ENCODE data around the gene PPP2R5C.

Gene PPP2R5C

GRCh38 chr14:101790232-101790631, 28.7 kb downstream of the PPP2R5C start:
- H3K79me1 ChIP-seq (replicated peaks; ENCODE audit: low read length, poor library complexity, severe bottlenecking), result peaks cover 7% of the 10 kb centered on the region
- H3K23ac ChIP-seq (ENCODE audit: low read length in 2 of 2), result no peak overlapping the region
- H3K9me3 ChIP-seq (ENCODE audit: control insufficient read depth, low read length), result no peaks in the 10 kb centered on the region
- no peak overlapping the region for H3K9ac ChIP-seq (ENCODE audit: low read length)
- no peak overlapping the region for H2BK5ac ChIP-seq (ENCODE audit: low read depth, low read length, poor library complexity, severe bottlenecking)
- H3K36me3 ChIP-seq (ENCODE audit: control insufficient read depth in 1 of 2, insufficient read depth in 2 of 2, low read depth in 1 of 2, low read length in 2 of 2), result no peaks in the 10 kb centered on the region
- peaks cover 2% of the 10 kb centered on the region for H3K4me1 ChIP-seq (ENCODE audit: control insufficient read depth, insufficient read depth, low read depth, low read length)
- H3K18ac ChIP-seq (ENCODE audit: low read depth in 1 of 2, low read length in 2 of 2), result no peak overlapping the region
- no peak overlapping the region for H3K4ac ChIP-seq (ENCODE audit: low read depth in 1 of 2, low read length in 2 of 2)
- H2BK120ac ChIP-seq (ENCODE audit: low read depth, low read length), result no peak overlapping the region
- H3K4me3 ChIP-seq (ENCODE audit: insufficient read depth in 1 of 2, low read depth in 1 of 2, low read length in 2 of 2), result no peak overlapping the region
- H4K8ac ChIP-seq (ENCODE audit: low read length), result no peak overlapping the region
- H2AK5ac ChIP-seq (ENCODE audit: low read length, severe bottlenecking), result no peak overlapping the region
- H3K27ac ChIP-seq (ENCODE audit: low read length, poor library complexity, severe bottlenecking), result no peak overlapping the region
- no peaks in the 10 kb centered on the region for H3K27me3 ChIP-seq (ENCODE audit: control insufficient read depth in 1 of 2, insufficient read depth in 1 of 2, low read length in 2 of 2)
- no peak overlapping the region for H2AFZ ChIP-seq (ENCODE audit: low read depth, low read length)
- H3K4me2 ChIP-seq (ENCODE audit: low read length, poor library complexity, severe bottlenecking), result no peak overlapping the region
- DNase-seq, result no peak
- no peak overlapping the region for H2BK12ac ChIP-seq (ENCODE audit: low read length in 2 of 2)
- no peak overlapping the region for H3K14ac ChIP-seq (ENCODE audit: low read length in 2 of 2)
- no peak overlapping the region for H2BK15ac ChIP-seq (ENCODE audit: low read depth, poor library complexity, severe bottlenecking)
- WGBS, result 93% methylated on average over 7 of the region's 7 CpGs
- no peak overlapping the region for H4K91ac ChIP-seq (ENCODE audit: low read length)

GRCh38 chr14:101791919-101792572, 30.5 kb downstream of the PPP2R5C start:
- H2AFZ ChIP-seq (ENCODE audit: low read depth, low read length), result no peak overlapping the region
- H3K4me3 ChIP-seq (ENCODE audit: insufficient read depth in 1 of 2, low read depth in 1 of 2, low read length in 2 of 2), result peak overlapping the region in 1 of 2 experiments; percentile 76
- peaks cover 0 to 4% of the 10 kb centered on the region in 2 experiments for H3K36me3 ChIP-seq (ENCODE audit: control insufficient read depth in 1 of 2, insufficient read depth in 2 of 2, low read depth in 1 of 2, low read length in 2 of 2)
- 88% methylated on average over 4 of the region's 5 CpGs for WGBS
- H2BK120ac ChIP-seq (ENCODE audit: low read depth, low read length), result no peak overlapping the region
- H3K79me1 ChIP-seq (replicated peaks; ENCODE audit: low read length, poor library complexity, severe bottlenecking), result peaks cover 12% of the 10 kb centered on the region
- H2BK12ac ChIP-seq (ENCODE audit: low read length in 2 of 2), result no peak overlapping the region
- H4K8ac ChIP-seq (ENCODE audit: low read length), result no peak overlapping the region
- H3K27ac ChIP-seq (ENCODE audit: low read length, poor library complexity, severe bottlenecking), result no peak overlapping the region
- no peak overlapping the region for H3K14ac ChIP-seq (ENCODE audit: low read length in 2 of 2)
- no peaks in the 10 kb centered on the region for H3K9me3 ChIP-seq (ENCODE audit: control insufficient read depth, low read length)
- peak overlapping the region; percentile 92 for H3K9ac ChIP-seq (ENCODE audit: low read length)
- H3K4ac ChIP-seq (ENCODE audit: low read depth in 1 of 2, low read length in 2 of 2), result no peak overlapping the region
- H3K27me3 ChIP-seq (ENCODE audit: control insufficient read depth in 1 of 2, insufficient read depth in 1 of 2, low read length in 2 of 2), result no peaks in the 10 kb centered on the region
- H2AK5ac ChIP-seq (ENCODE audit: low read length, severe bottlenecking), result no peak overlapping the region
- H3K4me2 ChIP-seq (ENCODE audit: low read length, poor library complexity, severe bottlenecking), result no peak overlapping the region
- peaks cover 2% of the 10 kb centered on the region for H3K4me1 ChIP-seq (ENCODE audit: control insufficient read depth, insufficient read depth, low read depth, low read length)
- H2BK5ac ChIP-seq (ENCODE audit: low read depth, low read length, poor library complexity, severe bottlenecking), result no peak overlapping the region
- DNase-seq, result peak; percentile 58
- H2BK15ac ChIP-seq (ENCODE audit: low read depth, poor library complexity, severe bottlenecking), result no peak overlapping the region
- no peak overlapping the region for H4K91ac ChIP-seq (ENCODE audit: low read length)
- no peak overlapping the region for H3K23ac ChIP-seq (ENCODE audit: low read length in 2 of 2)
- no peak overlapping the region for H3K18ac ChIP-seq (ENCODE audit: low read depth in 1 of 2, low read length in 2 of 2)

- no peak overlapping the region for H2BK15ac ChIP-seq (ENCODE audit: low read depth, poor library complexity, severe bottlenecking)
- no peak overlapping the region for H2BK5ac ChIP-seq (ENCODE audit: low read depth, low read length, poor library complexity, severe bottlenecking)
- no peak overlapping the region for H3K27ac ChIP-seq (ENCODE audit: low read length, poor library complexity, severe bottlenecking)
- no peak overlapping the region for H3K14ac ChIP-seq (ENCODE audit: low read length in 2 of 2)
- no peak overlapping the region for H2BK120ac ChIP-seq (ENCODE audit: low read depth, low read length)
- no peak overlapping the region for H2AK5ac ChIP-seq (ENCODE audit: low read length, severe bottlenecking)
- peaks cover 12% of the 10 kb centered on the region for H3K79me1 ChIP-seq (replicated peaks; ENCODE audit: low read length, poor library complexity, severe bottlenecking)
- no peak overlapping the region for H3K4me3 ChIP-seq (ENCODE audit: insufficient read depth in 1 of 2, low read depth in 1 of 2, low read length in 2 of 2)
- H3K23ac ChIP-seq (ENCODE audit: low read length in 2 of 2), result no peak overlapping the region
- no peaks in the 10 kb centered on the region for H3K9me3 ChIP-seq (ENCODE audit: control insufficient read depth, low read length)
- no peak overlapping the region for H2BK12ac ChIP-seq (ENCODE audit: low read length in 2 of 2)
- no peak overlapping the region for H3K4ac ChIP-seq (ENCODE audit: low read depth in 1 of 2, low read length in 2 of 2)
- no peak overlapping the region for H4K91ac ChIP-seq (ENCODE audit: low read length)
- H3K27me3 ChIP-seq (ENCODE audit: control insufficient read depth in 1 of 2, insufficient read depth in 1 of 2, low read length in 2 of 2), result no peaks in the 10 kb centered on the region
- no peak overlapping the region for H3K9ac ChIP-seq (ENCODE audit: low read length)
- H3K4me1 ChIP-seq (ENCODE audit: control insufficient read depth, insufficient read depth, low read depth, low read length), result no peaks in the 10 kb centered on the region
- H4K8ac ChIP-seq (ENCODE audit: low read length), result no peak overlapping the region
- WGBS, result 97% methylated on average over 6 of the region's 8 CpGs
- peaks cover 5 to 13% of the 10 kb centered on the region in 2 experiments for H3K36me3 ChIP-seq (ENCODE audit: control insufficient read depth in 1 of 2, insufficient read depth in 2 of 2, low read depth in 1 of 2, low read length in 2 of 2)
- no peak overlapping the region for H3K18ac ChIP-seq (ENCODE audit: low read depth in 1 of 2, low read length in 2 of 2)
- no peak overlapping the region for H2AFZ ChIP-seq (ENCODE audit: low read depth, low read length)
- DNase-seq, result no peak
- no peak overlapping the region for H3K4me2 ChIP-seq (ENCODE audit: low read length, poor library complexity, severe bottlenecking)
Observed at GRCh38 chr14:101796016-101796415, 34.5 kb downstream of the PPP2R5C start.

GRCh38 chr14:101796479-101796878, 35.0 kb downstream of the PPP2R5C start:
- H4K8ac ChIP-seq (ENCODE audit: low read length), result no peak overlapping the region
- no peak for DNase-seq
- H2BK120ac ChIP-seq (ENCODE audit: low read depth, low read length), result no peak overlapping the region

More at GRCh38 chr14:101796479-101796878, 35.0 kb downstream of the PPP2R5C start:
- Histone ChIP-seq H3K27ac (ENCODE audit: low read length, poor library complexity, severe bottlenecking) (no peak overlapping the region), H2AK5ac (ENCODE audit: low read length, severe bottlenecking) (no peak overlapping the region), H3K4me2 (ENCODE audit: low read length, poor library complexity, severe bottlenecking) (no peak overlapping the region), H3K18ac (ENCODE audit: low read depth in 1 of 2, low read length in 2 of 2) (no peak overlapping the region), H2AFZ (ENCODE audit: low read depth, low read length) (no peak overlapping the region), H3K9me3 (ENCODE audit: control insufficient read depth, low read length) (no peaks in the 10 kb centered on the region), H3K9ac (ENCODE audit: low read length) (no peak overlapping the region), H3K23ac (ENCODE audit: low read length in 2 of 2) (no peak overlapping the region), H4K91ac (ENCODE audit: low read length) (no peak overlapping the region), H3K27me3 (ENCODE audit: control insufficient read depth in 1 of 2, insufficient read depth in 1 of 2, low read length in 2 of 2) (no peaks in the 10 kb centered on the region), H2BK12ac (ENCODE audit: low read length in 2 of 2) (no peak overlapping the region), H3K4me3 (ENCODE audit: insufficient read depth in 1 of 2, low read depth in 1 of 2, low read length in 2 of 2) (no peak overlapping the region), H3K14ac (ENCODE audit: low read length in 2 of 2) (no peak overlapping the region), H2BK5ac (ENCODE audit: low read depth, low read length, poor library complexity, severe bottlenecking) (no peak overlapping the region), H3K79me1 (replicated peaks; ENCODE audit: low read length, poor library complexity, severe bottlenecking) (peaks cover 12% of the 10 kb centered on the region), H2BK15ac (ENCODE audit: low read depth, poor library complexity, severe bottlenecking) (no peak overlapping the region), H3K4ac (ENCODE audit: low read depth in 1 of 2, low read length in 2 of 2) (no peak overlapping the region), H3K4me1 (ENCODE audit: control insufficient read depth, insufficient read depth, low read depth, low read length) (no peaks in the 10 kb centered on the region), H3K36me3 (ENCODE audit: control insufficient read depth in 1 of 2, insufficient read depth in 2 of 2, low read depth in 1 of 2, low read length in 2 of 2) (peaks cover 5 to 13% of the 10 kb centered on the region in 2 experiments)
- WGBS, result 92% methylated on average over 10 of the region's 10 CpGs

All from mesenchymal stem cell (in vitro differentiated cells and primary cell).